Large intestine (tissue), 3 donors: Measurements from ENCODE around the gene EFR3B. TPM values are rescaled to one million over a fixed set of nuclear protein-coding genes. Genes with fewer than 3 reads are reported as not detected.

Experiments
- DNase-seq, 2 donors: peaks; one replicate each; pipeline versions ENCODE4 v3.0.0 to v3.0.0-alpha.2; 2013
- H3K27ac ChIP-seq: one replicate; pipeline ENCODE4 v1.5.1; 2013; ENCODE audit warnings: low read length
- H3K27me3 ChIP-seq: 2 replicates; pipeline ENCODE4 v1.6.1; 2013; ENCODE audit warnings: low read length; ENCODE audit not compliant: control insufficient read depth, insufficient read depth
- H3K36me3 ChIP-seq: 2 replicates; pipeline ENCODE4 v1.6.1; 2013; ENCODE audit warnings: low read length; ENCODE audit not compliant: control insufficient read depth, insufficient read depth
- H3K4me1 ChIP-seq: one replicate; pipeline ENCODE4 v1.6.1; 2013; ENCODE audit warnings: low read length; ENCODE audit not compliant: control insufficient read depth, insufficient read depth
- H3K4me3 ChIP-seq: one replicate; pipeline ENCODE4 v1.5.1; 2013; ENCODE audit warnings: low read length
- H3K9me3 ChIP-seq: one replicate; pipeline ENCODE4 v1.6.1; 2013; ENCODE audit warnings: mild to moderate bottlenecking, low read depth, low read length, moderate library complexity; ENCODE audit not compliant: control insufficient read depth
- WGBS: methylation state at CpG from one replicate; pipeline ENCODE4 v1.1.5; 2013; ENCODE audit warnings: low lambda C conversion rate; ENCODE audit not compliant: insufficient coverage; 5-methylcytosine and 5-hydroxymethylcytosine counted together
- polyA plus RNA-seq: library from polyadenylated mRNA; unstranded; fragments of 120-200 nt; gene quantifications from one replicate; pipeline ENCODE4 v1.2.1, GENCODE V29; 2013

The EFR3B gene
- polyA plus RNA-seq, 1 donor = 6.2 TPM

DNA sequence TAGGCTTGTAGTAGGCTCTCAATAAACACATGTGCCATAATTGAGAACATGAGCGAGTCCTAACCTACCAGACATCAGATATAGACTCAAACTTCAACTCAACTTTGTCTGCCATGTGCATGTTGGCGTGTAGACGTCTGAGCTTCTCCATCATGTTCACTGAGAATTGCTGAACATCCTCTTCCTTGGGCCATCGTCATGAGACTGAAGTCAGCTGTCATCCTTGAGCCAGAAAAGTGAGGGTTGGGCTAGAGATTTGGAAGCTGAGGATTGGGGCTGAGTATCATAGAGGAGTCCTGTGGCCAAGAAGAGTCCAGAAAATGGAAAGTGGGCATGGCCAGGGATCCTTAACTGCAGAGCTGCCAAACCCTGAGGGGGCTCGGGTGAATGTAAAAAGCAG lies 7.8 kb upstream of the EFR3B start:
- H3K27me3 ChIP-seq = no peaks in the 10 kb centered on the region
- no peak for DNase-seq
- WGBS = no CpG with 5 or more reads among the region's 5 CpGs
- H3K4me1 ChIP-seq = no peaks in the 10 kb centered on the region
- H3K9me3 ChIP-seq = no peaks in the 10 kb centered on the region
- no peak overlapping the region for H3K4me3 ChIP-seq
- H3K27ac ChIP-seq = no peak overlapping the region
- no peaks in the 10 kb centered on the region for H3K36me3 ChIP-seq

DNA sequence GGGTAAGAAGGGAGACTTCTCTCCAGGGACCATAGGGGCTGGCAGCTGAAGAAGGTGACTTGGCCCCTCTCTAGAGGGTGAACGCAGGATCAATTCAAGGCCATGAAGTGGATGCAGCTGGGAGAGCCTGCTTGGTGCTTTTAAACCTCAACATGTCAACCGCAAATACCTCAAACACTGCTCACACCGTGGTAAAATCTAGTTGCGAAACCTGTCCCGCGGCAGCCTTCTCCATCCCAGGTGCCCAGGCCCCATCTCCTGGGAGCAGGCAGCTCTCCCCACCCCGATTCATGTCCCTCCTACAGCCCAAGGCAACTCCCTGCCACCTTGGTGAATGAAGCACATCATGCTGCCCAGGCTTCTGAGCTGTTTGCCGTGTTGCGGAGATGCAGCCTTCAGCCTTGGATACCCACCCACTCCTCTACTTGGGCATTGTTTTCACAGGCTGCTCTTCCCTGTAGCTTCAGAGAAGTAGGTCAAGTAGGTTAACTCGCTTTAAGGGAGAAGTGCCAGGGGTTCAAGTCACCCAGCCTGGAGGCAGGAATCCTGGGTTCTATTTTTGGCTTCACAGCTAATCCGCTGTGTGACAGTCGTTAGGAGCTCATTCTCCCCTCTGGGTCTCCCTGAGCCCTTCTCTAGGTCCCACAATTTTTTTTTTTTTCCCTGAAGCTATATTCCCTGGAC lies 6.2 kb upstream of the EFR3B start:
- H3K27me3 ChIP-seq = no peaks in the 10 kb centered on the region
- no CpG with 5 or more reads among the region's 12 CpGs for WGBS
- no peaks in the 10 kb centered on the region for H3K4me1 ChIP-seq
- H3K36me3 ChIP-seq = no peaks in the 10 kb centered on the region
- DNase-seq = no peak
- H3K4me3 ChIP-seq = no peak overlapping the region
- no peaks in the 10 kb centered on the region for H3K9me3 ChIP-seq
- H3K27ac ChIP-seq = no peak overlapping the region

DNA sequence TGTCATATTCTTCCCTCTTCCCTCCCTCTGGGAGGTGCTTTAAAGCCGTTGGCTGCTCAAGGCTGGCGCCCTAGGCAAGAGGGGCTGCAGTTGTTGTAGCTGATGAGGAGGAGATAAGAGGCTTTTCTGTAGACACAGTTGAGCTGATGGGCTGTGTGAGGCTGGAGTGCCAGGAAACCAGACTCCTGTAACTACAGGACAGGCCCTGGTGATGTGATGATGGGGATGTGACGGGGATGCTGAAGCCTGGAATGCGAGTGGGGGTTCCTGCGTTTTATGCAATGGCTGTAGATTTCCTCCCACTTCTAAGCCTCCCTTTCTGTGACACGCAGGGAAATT lies 5.7 kb upstream of the EFR3B start:
- H3K27ac ChIP-seq = no peak overlapping the region
- H3K4me1 ChIP-seq = peaks cover under 1% of the 10 kb centered on the region
- WGBS = no CpG with 5 or more reads among the region's 6 CpGs
- H3K36me3 ChIP-seq = no peaks in the 10 kb centered on the region
- DNase-seq = no peak
- no peak overlapping the region for H3K4me3 ChIP-seq
- no peaks in the 10 kb centered on the region for H3K27me3 ChIP-seq
- no peaks in the 10 kb centered on the region for H3K9me3 ChIP-seq

DNA sequence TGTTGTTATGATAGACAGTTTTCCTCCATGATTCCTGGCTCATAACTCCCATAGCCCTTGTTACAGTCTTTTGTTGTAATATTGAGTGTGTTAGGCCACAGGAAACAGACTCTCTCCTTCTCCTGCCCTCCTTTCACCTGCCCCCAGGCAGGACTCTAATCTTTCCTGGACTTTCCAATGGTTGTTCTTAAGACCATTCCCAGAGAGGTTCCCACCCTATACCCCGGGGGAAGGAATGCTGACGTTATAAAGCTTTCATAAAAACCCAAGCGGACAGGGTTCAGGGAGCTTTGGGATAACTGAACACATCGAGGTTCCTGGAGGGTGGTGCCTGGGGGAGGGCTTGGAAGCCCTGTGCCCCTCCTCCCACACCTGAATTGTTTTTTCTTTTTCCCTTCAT lies 2.8 kb upstream of the EFR3B start:
- Histone ChIP-seq H3K27ac (no peak overlapping the region), H3K9me3 (no peaks in the 10 kb centered on the region), H3K27me3 (peaks cover 13% of the 10 kb centered on the region), H3K4me3 (no peak overlapping the region), H3K36me3 (no peaks in the 10 kb centered on the region), H3K4me1 (peaks cover 14% of the 10 kb centered on the region)
- no peak for DNase-seq
- no CpG with 5 or more reads among the region's 4 CpGs for WGBS

DNA sequence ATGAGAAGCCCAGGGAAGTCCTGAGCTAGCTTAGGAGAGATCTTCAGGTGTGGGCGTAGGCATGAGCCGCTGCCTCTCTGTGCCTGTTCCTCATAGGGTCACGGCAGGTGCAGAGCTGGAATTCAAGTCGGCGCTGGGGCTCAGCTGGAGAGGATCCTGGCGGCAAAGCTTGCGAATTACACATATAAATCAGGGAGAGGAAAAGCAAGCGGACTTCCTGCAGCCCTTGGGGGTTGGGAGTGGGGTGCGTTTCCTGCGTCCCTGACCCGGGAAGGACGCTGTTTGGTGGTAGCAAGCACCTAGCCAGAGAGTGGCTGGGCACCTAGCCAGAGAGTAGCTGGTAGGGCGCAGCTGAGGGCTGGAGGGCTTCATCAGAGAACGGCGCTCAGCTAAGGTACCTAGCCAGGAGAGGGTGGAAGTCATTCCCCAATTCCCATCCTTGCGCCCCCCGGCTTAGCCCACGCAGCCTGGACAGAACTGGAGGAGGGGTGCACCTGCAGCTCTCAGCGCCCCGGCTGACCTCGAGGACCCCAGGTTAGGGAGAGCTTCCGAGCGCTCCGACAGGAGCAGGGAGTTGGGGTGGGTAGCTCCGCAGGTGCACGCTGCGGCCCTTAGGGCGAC lies 459 bp upstream of the EFR3B start:
- WGBS = no CpG with 5 or more reads among the region's 28 CpGs

DNA sequence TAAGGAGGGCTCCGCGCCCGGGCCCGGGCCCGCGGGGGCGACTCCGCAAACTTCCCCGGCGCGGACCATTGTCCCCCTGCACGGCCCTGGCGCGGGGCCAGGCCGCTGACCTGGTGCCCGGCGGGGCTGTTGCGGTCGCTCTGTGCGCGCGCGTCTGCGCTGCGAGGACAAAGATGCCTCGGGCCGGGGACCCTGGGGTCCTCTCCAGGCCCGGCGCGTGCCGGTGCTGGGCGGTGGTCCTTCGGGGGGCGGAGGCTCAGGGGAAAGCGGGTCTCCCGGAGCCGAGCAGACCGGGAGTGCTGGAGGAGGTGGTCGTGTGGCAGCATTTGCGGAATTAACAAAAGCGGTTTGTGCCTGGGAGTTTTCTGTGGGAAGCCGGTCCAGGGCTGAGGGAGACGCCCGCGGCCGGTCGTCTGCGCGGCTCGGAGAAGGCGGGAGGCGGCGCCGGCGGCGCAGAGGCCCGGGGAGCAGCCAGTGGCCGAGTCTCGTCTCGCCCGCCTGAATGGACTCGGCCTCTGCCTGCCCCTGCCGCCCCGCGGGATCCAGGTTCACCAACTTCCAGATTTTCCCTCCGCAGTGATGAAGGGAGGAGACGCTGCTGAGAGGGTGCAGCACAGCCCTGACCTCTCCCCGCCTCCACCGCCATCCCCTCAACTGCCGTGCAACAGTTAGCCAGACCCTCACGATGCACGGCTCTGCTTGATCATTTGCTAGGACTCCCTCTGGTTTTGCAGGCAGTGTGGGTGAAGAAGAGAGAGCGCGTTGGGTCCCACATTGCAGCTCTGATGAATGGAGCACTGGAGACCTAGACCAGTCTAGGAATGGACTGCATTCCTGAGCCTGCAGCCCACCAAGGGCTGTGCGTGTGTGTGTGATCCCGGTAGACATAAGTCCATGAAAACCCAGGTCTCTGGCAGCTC lies 705 bp downstream of the EFR3B start:
- DNase-seq = peak in 1 of 2 donors; percentile 48
- H3K27me3 ChIP-seq = peaks cover 19% of the 10 kb centered on the region
- H3K4me1 ChIP-seq = peaks cover 14% of the 10 kb centered on the region
- H3K9me3 ChIP-seq = no peaks in the 10 kb centered on the region
- peak overlapping the region; percentile 53 for H3K4me3 ChIP-seq
- H3K36me3 ChIP-seq = no peaks in the 10 kb centered on the region
- peak overlapping the region; percentile 33 for H3K27ac ChIP-seq
- WGBS = no CpG with 5 or more reads among the region's 76 CpGs

More for the DNA sequence above, 459 bp upstream of the EFR3B start:
- H3K27me3 ChIP-seq = peaks cover 19% of the 10 kb centered on the region
- peak overlapping the region; percentile 56 for H3K4me3 ChIP-seq
- H3K36me3 ChIP-seq = no peaks in the 10 kb centered on the region
- peaks cover 14% of the 10 kb centered on the region for H3K4me1 ChIP-seq
- peak overlapping the region; percentile 59 for H3K27ac ChIP-seq
- H3K9me3 ChIP-seq = no peaks in the 10 kb centered on the region
- peak; percentile 47 to 81 for DNase-seq

DNA sequence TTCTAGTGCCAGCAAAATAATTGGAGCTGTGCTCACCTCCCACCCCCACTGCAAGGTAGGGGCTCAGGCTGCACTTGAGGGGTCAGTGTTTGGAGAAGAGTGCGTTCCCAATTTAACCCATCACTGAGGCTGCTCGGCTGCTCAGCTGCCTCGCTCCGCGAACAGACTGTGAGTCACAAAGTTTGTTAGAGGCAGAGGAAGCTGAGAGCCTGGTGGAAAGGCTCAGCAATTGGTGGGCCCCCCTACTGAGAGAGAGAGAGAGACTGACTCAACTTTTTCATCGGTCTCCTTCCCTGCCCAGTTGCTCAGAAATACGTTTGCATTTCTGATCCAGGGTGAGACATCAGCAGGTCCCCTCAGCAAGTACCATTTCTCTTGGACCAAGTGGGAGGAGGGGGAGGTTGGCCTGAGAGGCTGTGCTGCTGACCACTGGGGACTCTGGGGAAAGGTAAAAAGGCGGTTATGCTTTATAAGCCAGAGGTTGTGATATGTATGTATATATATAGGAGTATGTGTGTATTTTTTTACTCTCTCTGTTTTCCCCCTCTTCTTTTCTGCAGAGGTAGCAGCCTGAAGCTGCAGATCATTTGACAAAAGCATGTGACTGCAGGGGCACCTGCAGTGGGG lies 1.5 kb downstream of the EFR3B start:
- no CpG with 5 or more reads among the region's 8 CpGs for WGBS
- peak overlapping the region; percentile 53 for H3K4me3 ChIP-seq
- no peak for DNase-seq
- no peak overlapping the region for H3K27ac ChIP-seq
- H3K36me3 ChIP-seq = no peaks in the 10 kb centered on the region
- H3K4me1 ChIP-seq = peaks cover 14% of the 10 kb centered on the region
- peaks cover 19% of the 10 kb centered on the region for H3K27me3 ChIP-seq
- H3K9me3 ChIP-seq = no peaks in the 10 kb centered on the region

DNA sequence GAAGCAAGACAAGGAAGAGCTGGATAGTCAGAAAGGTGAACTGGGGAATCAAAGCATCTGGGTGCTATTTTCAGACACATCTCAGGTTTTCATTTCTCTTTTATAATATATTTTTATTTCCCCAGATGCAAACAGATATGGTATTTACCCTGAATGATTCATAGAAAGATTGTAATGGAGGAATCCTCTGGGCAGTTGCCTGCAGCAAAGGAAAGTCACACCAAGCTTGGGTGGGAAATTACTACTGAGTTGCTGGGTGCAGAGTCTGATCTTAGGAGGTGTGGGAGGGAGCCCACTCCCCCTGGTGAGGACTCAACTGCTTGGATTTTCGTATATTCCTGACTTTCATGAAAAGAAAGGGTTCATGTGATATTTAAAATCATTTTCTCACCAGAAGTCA lies 2.1 kb downstream of the EFR3B start:
- Histone ChIP-seq H3K4me1 (peaks cover 14% of the 10 kb centered on the region), H3K27me3 (peaks cover 19% of the 10 kb centered on the region), H3K36me3 (no peaks in the 10 kb centered on the region), H3K4me3 (no peak overlapping the region), H3K9me3 (no peaks in the 10 kb centered on the region), H3K27ac (no peak overlapping the region)
- 80% methylated on average over 1 of the region's 1 CpG for WGBS
- no peak for DNase-seq

DNA sequence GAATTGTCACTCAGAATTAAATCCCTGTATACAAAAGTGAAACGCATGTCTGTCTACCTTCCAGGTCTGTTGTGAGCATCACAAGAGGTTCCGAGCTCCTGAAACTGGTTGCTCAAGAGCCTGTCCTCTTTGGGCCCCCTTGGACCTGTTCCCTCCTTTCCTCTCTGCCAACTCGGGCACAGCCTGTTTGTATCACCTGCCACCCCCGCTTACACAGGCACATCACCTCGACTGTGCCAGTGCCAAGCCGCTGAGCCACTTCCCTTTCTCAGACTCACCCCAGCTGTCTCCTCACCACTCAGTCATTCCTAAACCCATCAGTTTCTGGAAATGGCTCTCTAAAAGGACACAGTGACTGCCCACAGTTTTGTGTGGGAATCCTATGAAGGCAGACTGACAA lies 3.1 kb downstream of the EFR3B start:
- 100% methylated on average over 1 of the region's 6 CpGs for WGBS
- Histone ChIP-seq H3K36me3 (no peaks in the 10 kb centered on the region), H3K27ac (no peak overlapping the region), H3K4me3 (no peak overlapping the region), H3K27me3 (peaks cover 19% of the 10 kb centered on the region), H3K4me1 (peaks cover 14% of the 10 kb centered on the region), H3K9me3 (no peaks in the 10 kb centered on the region)
- DNase-seq = no peak

DNA sequence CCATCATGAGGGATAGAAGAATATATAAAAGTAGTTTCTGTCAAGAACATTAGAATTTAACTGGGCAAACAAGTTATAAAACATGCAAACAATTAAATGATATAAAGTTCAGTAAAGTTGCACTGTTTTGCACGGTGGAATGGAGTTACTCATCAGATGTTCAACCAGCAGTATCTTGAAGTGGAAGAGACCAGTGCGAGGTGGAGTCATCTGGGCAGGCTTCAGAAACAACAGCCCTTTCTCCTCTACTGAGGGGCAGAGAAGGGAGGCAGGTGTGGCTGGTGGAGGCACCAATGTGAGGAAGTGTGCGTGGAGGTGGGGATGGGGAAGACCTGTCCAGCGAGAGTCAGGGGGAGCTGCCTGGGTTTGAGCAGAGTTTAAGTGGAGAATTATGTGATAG lies 7.5 kb downstream of the EFR3B start:
- DNase-seq = no peak
- H3K36me3 ChIP-seq = no peaks in the 10 kb centered on the region
- H3K27ac ChIP-seq = no peak overlapping the region
- no CpG with 5 or more reads among the region's 4 CpGs for WGBS
- H3K27me3 ChIP-seq = peaks cover 5% of the 10 kb centered on the region
- H3K4me1 ChIP-seq = no peaks in the 10 kb centered on the region
- no peak overlapping the region for H3K4me3 ChIP-seq
- H3K9me3 ChIP-seq = no peaks in the 10 kb centered on the region
